Bone marrow (tissue), 2 donors: ENCODE results near the gene ANKS1B.

Experiments
- DNase-seq, 2 donors: peaks; one replicate each; lab custom pipeline; 2025; lab: John Stamatoyannopoulos, UW

ANKS1B gene

GRCh38 chr12:98812225-98812624 is 1172.5 kb downstream of the ANKS1B start:
- DNase-seq: no peak

GRCh38 chr12:98808243-98808875 is 1176.4 kb downstream of the ANKS1B start:
- DNase-seq: no peak

GRCh38 chr12:98807187-98807586 is 1177.5 kb downstream of the ANKS1B start:
- no peak for DNase-seq

GRCh38 chr12:98803468-98804209 is 1181.1 kb downstream of the ANKS1B start:
- DNase-seq: no peak

GRCh38 chr12:98799822-98800221 is 1184.9 kb downstream of the ANKS1B start:
- no peak for DNase-seq

- no peak for DNase-seq
These were observed 1185.5 kb downstream of the ANKS1B start for GRCh38 chr12:98799146-98799810.

- DNase-seq: no peak
These were observed 1187.5 kb downstream of the ANKS1B start for GRCh38 chr12:98797200-98797599.

- DNase-seq: no peak
These were observed 1188.0 kb downstream of the ANKS1B start for GRCh38 chr12:98796745-98797144.

- DNase-seq: no peak
These were observed 1191.6 kb downstream of the ANKS1B start for GRCh38 chr12:98793121-98793520.

GRCh38 chr12:98791406-98791805 is 1193.3 kb downstream of the ANKS1B start:
- DNase-seq: no peak

GRCh38 chr12:98788396-98788795 is 1196.3 kb downstream of the ANKS1B start:
- no peak for DNase-seq

- DNase-seq: no peak
These were observed 1198.1 kb downstream of the ANKS1B start for GRCh38 chr12:98786653-98787052.

GRCh38 chr12:98783420-98783819 is 1201.3 kb downstream of the ANKS1B start:
- no peak for DNase-seq

- no peak for DNase-seq
These were observed 1204.5 kb downstream of the ANKS1B start for GRCh38 chr12:98780261-98780660.

GRCh38 chr12:98772818-98773217 is 1211.9 kb downstream of the ANKS1B start:
- no peak for DNase-seq

- no peak for DNase-seq
These were observed 1212.7 kb downstream of the ANKS1B start for GRCh38 chr12:98771811-98772752.

- DNase-seq: no peak
These were observed 1214.5 kb downstream of the ANKS1B start for GRCh38 chr12:98770230-98770629.

- no peak for DNase-seq
These were observed 1215.7 kb downstream of the ANKS1B start for GRCh38 chr12:98769068-98769467.

- no peak for DNase-seq
These were observed 1217.5 kb downstream of the ANKS1B start for GRCh38 chr12:98767248-98767647.

GRCh38 chr12:98763656-98764055 is 1221.1 kb downstream of the ANKS1B start:
- DNase-seq: no peak

GRCh38 chr12:98758331-98758730 is 1226.4 kb downstream of the ANKS1B start:
- DNase-seq: no peak

- DNase-seq: no peak
These were observed 1227.3 kb downstream of the ANKS1B start for GRCh38 chr12:98757455-98757854.
